T-helper 1 cell (primary cell): ENCODE results near the gene PCDHGC4.

Source experiments
- DNase-seq, 5 donors: peaks; one replicate each; pipeline ENCODE4 v3.0.0-alpha.2; 2012 to 2020

PCDHGC4 gene

GRCh38 chr5:141532726-141533125 is 47.9 kb downstream of the PCDHGC4 start:
- no peak for DNase-seq

- no peak for DNase-seq
Observed at GRCh38 chr5:141533897-141534296, 49.1 kb downstream of the PCDHGC4 start.

GRCh38 chr5:141534492-141535213 is 49.8 kb downstream of the PCDHGC4 start:
- DNase-seq = no peak
